ENCODE measurements around the gene CHD6. TPM values are rescaled to one million over a fixed set of nuclear protein-coding genes. Genes with fewer than 3 reads are reported as not detected.

Gene CHD6
- total and polyA plus RNA-seq, 2 experiments from 2014 or later: 12.6 to 24.9 TPM

DNA sequence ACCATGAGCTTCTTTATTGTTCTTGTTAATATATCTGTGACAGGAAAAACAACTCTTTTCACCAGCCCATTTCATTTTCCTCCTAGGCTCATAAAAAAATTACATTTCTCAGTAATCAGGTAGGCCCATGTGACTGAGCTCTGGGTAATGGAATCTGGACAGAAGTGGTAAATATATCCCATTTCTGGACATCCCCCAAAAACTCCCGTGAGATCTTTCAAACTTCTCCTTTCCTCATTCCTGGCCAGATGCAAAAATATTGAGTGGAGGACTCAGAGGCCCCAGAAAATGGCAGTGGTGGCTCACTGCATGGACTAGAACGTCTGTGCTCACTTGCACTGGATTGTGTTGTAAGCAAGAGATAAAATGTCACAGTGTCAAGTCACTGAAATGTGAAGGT is 3.8 kb upstream of the CHD6 start:
- H4K20me1 ChIP-seq (ENCODE audit: insufficient read depth): no peaks in the 10 kb centered on the region
- peaks cover 7% of the 10 kb centered on the region for H3K79me2 ChIP-seq (ENCODE audit: insufficient read depth)
- no peak overlapping the region for H3K4me3 ChIP-seq
- H3K4me1 ChIP-seq (ENCODE audit: insufficient read depth): peaks cover 3% of the 10 kb centered on the region
- H2AFZ ChIP-seq: no peak overlapping the region
- no peak for TF ChIP-seq EZH2phosphoT487 (IDR thresholded peaks at IDR 0.05; ENCODE audit: insufficient read depth, low read depth)
- no peak overlapping the region for H3K9ac ChIP-seq
- H3K9me3 ChIP-seq (ENCODE audit: low read depth): no peaks in the 10 kb centered on the region
- 56 to 59% methylated on average over 2 of the region's 2 CpGs for WGBS, 2 experiments (ENCODE audit: low coverage in 1 of 2, low lambda C conversion rate in 2 of 2, missing lambda C conversion rate in 2 of 2)
- H3K27me3 ChIP-seq (replicated peaks; ENCODE audit: insufficient read depth): no peaks in the 10 kb centered on the region
- no peak overlapping the region for H3K4me2 ChIP-seq (ENCODE audit: unreplicated experiment)
- no peak overlapping the region for H3K27ac ChIP-seq
- H3F3A ChIP-seq (ENCODE audit: insufficient read depth): peaks cover 5% of the 10 kb centered on the region; the same call in 1 of the 2 replicates
- in situ Hi-C loops (cut with MboI): no loop called here
- no peaks in the 10 kb centered on the region for H3K9me2 ChIP-seq (ENCODE audit: insufficient read depth)
- DNase-seq: no peak
- H3K36me3 ChIP-seq (ENCODE audit: low read depth): no peaks in the 10 kb centered on the region

DNA sequence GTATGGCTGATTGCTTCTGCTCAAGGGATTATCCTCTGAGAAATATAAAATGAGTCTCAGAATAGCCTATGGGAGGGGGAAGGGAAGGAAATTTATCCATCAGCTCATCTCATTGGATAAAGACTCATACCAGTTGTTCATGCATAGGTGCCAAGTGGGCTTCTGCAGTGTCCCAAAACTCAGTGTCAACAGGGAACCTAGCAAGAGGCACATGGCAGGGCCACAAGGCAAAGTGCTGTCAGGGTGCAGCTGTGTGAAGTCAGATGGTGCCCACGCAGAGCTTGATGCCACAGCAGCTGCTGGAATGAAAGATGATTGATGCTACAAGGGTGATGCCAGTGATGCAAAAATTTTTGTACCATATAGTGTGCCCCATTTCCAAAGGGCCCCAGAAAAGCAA is 3.2 kb upstream of the CHD6 start:
- TF ChIP-seq EZH2 (IDR thresholded peaks at IDR 0.05; ENCODE audit: insufficient read depth, poor library complexity, severe bottlenecking) (no peak), EZH2phosphoT487 (IDR thresholded peaks at IDR 0.05; ENCODE audit: insufficient read depth, low read depth) (no peak)
- in situ Hi-C loops (cut with MboI): no loop called here
- no peaks in the 10 kb centered on the region for H4K20me1 ChIP-seq (ENCODE audit: insufficient read depth)
- no peaks in the 10 kb centered on the region for H3K9me2 ChIP-seq (ENCODE audit: insufficient read depth)
- H3K9me3 ChIP-seq (ENCODE audit: low read depth): no peaks in the 10 kb centered on the region
- no peaks in the 10 kb centered on the region for H3K36me3 ChIP-seq (ENCODE audit: low read depth)
- H3K4me2 ChIP-seq (ENCODE audit: unreplicated experiment): no peak overlapping the region
- H3K27ac ChIP-seq: no peak overlapping the region
- peaks cover 10% of the 10 kb centered on the region; the same call in 1 of the 2 replicates for H3F3A ChIP-seq (ENCODE audit: insufficient read depth)
- H3K4me1 ChIP-seq (ENCODE audit: insufficient read depth): peaks cover 9% of the 10 kb centered on the region
- no peak overlapping the region for H3K9ac ChIP-seq
- H3K4me3 ChIP-seq: no peak overlapping the region
- peaks cover 12% of the 10 kb centered on the region for H3K79me2 ChIP-seq (ENCODE audit: insufficient read depth)
- no peak overlapping the region for H2AFZ ChIP-seq
- WGBS, 2 experiments (ENCODE audit: low coverage in 1 of 2, low lambda C conversion rate in 2 of 2, missing lambda C conversion rate in 2 of 2): 47 to 50% methylated on average over 1 of the region's 1 CpG
- no peak for DNase-seq
- no peaks in the 10 kb centered on the region for H3K27me3 ChIP-seq (replicated peaks; ENCODE audit: insufficient read depth)

DNA sequence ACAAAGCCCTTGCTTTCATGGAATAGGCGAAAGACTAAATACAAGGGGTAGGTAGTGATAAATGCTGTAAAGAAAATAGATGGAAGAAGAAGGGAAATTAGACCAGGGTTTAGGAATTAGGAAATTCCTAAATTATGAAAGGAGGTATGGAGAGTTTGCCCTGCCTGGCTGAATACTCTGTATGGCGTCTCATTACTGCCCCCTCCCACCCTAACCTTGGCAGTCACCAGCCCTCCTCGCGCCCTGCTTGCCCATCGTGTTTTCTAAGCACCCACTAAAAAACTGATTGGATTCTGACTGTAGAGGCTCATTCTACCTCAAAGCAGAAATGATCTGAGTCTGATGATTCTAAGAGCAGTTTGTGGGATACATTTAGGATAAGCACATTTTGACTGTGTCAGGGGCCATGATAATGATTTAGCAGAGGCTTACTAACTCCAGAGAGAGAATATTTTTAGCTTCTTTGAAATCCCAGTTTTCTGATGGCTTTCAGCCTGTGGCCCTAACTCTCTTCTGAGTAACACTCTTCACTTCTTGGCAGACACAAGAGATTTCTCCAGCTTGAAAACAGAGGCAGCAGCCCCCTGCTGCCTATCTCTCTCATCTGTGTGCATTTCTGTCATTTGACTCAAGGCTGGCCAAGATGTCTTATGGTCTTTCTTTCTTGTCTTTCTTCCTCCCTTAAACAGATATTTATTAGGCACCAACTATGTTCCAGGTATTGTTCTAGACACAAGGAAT is 1.4 kb upstream of the CHD6 start:
- no peaks in the 10 kb centered on the region for H3K9me3 ChIP-seq (ENCODE audit: low read depth)
- H3K9me2 ChIP-seq (ENCODE audit: insufficient read depth): no peaks in the 10 kb centered on the region
- peaks cover 5% of the 10 kb centered on the region; the same call in 1 of the 2 replicates for H4K20me1 ChIP-seq (ENCODE audit: insufficient read depth)
- peaks cover 16% of the 10 kb centered on the region for H3F3A ChIP-seq (ENCODE audit: insufficient read depth)
- no peak overlapping the region for H3K4me2 ChIP-seq (ENCODE audit: unreplicated experiment)
- no peak for TF ChIP-seq EZH2 (IDR thresholded peaks at IDR 0.05; ENCODE audit: insufficient read depth, poor library complexity, severe bottlenecking)
- TF ChIP-seq EZH2phosphoT487 (IDR thresholded peaks at IDR 0.05; ENCODE audit: insufficient read depth, low read depth): no peak
- peaks cover 19% of the 10 kb centered on the region for H3K4me1 ChIP-seq (ENCODE audit: insufficient read depth)
- DNase-seq: peak; percentile 36
- H3K36me3 ChIP-seq (ENCODE audit: low read depth): no peaks in the 10 kb centered on the region
- in situ Hi-C loops (cut with MboI): no loop called here
- H3K79me2 ChIP-seq (ENCODE audit: insufficient read depth): peaks cover 31% of the 10 kb centered on the region
- H3K27ac ChIP-seq: no peak overlapping the region
- H3K4me3 ChIP-seq: no peak overlapping the region; the same call in 1 of the 2 replicates
- H3K9ac ChIP-seq: no peak overlapping the region
- 68 to 69% methylated on average over 5 of the region's 5 CpGs for WGBS, 2 experiments (ENCODE audit: low coverage in 1 of 2, low lambda C conversion rate in 2 of 2, missing lambda C conversion rate in 2 of 2)
- no peaks in the 10 kb centered on the region for H3K27me3 ChIP-seq (replicated peaks; ENCODE audit: insufficient read depth)
- peak overlapping the region; percentile 77 for H2AFZ ChIP-seq

DNA sequence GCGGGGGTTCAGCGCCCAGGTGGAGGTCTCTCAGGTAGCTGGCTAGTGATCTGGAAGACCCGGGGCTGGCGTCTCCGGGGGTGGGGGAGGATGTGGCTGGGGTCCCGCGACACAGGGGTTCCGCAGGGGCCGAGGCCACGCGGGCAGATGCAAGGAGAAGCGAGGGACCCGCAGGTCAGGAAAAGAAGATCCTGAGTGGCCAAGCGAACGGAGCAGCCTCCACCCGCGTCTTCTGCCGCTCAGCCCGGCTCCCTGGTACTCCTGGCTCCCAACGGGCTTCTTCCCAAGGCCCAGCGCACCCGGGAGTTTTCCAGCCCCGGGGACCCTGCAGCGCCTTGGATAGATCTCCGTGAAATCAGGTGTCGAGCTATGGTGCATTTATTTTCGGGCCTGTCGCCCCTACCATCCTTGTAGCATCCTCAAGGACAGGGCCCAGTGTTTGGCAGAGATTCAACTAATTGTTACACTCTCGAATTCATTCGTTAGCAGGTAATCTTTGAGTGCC is 682 bp upstream of the CHD6 start:
- H4K20me1 ChIP-seq (ENCODE audit: insufficient read depth): peaks cover 9% of the 10 kb centered on the region
- TF ChIP-seq EZH2 (IDR thresholded peaks at IDR 0.05; ENCODE audit: insufficient read depth, poor library complexity, severe bottlenecking): no peak
- no peak for TF ChIP-seq EZH2phosphoT487 (IDR thresholded peaks at IDR 0.05; ENCODE audit: insufficient read depth, low read depth)
- H3K9me3 ChIP-seq (ENCODE audit: low read depth): no peaks in the 10 kb centered on the region
- H3K79me2 ChIP-seq (ENCODE audit: insufficient read depth): peaks cover 38% of the 10 kb centered on the region
- peak; percentile 47 for DNase-seq
- no peaks in the 10 kb centered on the region for H3K36me3 ChIP-seq (ENCODE audit: low read depth)
- peak overlapping the region; percentile 59 for H3K4me2 ChIP-seq (ENCODE audit: unreplicated experiment)
- no peaks in the 10 kb centered on the region for H3K27me3 ChIP-seq (replicated peaks; ENCODE audit: insufficient read depth)
- no peaks in the 10 kb centered on the region for H3K9me2 ChIP-seq (ENCODE audit: insufficient read depth)
- in situ Hi-C loops (cut with MboI): no loop called here
- peaks cover 16% of the 10 kb centered on the region for H3F3A ChIP-seq (ENCODE audit: insufficient read depth)
- peak overlapping the region; percentile 77 for H2AFZ ChIP-seq
- H3K27ac ChIP-seq: no peak overlapping the region
- H3K4me1 ChIP-seq (ENCODE audit: insufficient read depth): peaks cover 19% of the 10 kb centered on the region
- H3K9ac ChIP-seq: peak overlapping the region; percentile 63
- peak overlapping the region; percentile 87 for H3K4me3 ChIP-seq
- 11 to 12% methylated on average over 24 to 30 of the region's 30 CpGs for WGBS, 2 experiments (ENCODE audit: low coverage in 1 of 2, low lambda C conversion rate in 2 of 2, missing lambda C conversion rate in 2 of 2)
